Endothelial cell of umbilical vein (primary cell): Measurements from ENCODE around the gene GOLGA1. TPM values are rescaled to one million over a fixed set of nuclear protein-coding genes. Genes with fewer than 3 reads are reported as not detected.

Experiments used
- BruUV-seq: library from RNA; stranded (reverse); fragments of 400-500 nt; replicated peaks from 2 replicates; lab custom pipeline; 2021; lab: Mats Ljungman, UMichigan
- CTCF ChIA-PET: fragments of 300-600, 350-600 bp; sonication (Branson Sonifier 250); formaldehyde crosslinking; loops from one replicate; lab custom pipeline; 2021; ENCODE audit warnings: antibody characterized with exemption, inconsistent platforms; lab: Charles Lee
- POLR2A ChIA-PET: fragments of 300-600, 350-600 bp; sonication (Branson Sonifier 250); formaldehyde crosslinking; loops from one replicate; lab custom pipeline; 2021; ENCODE audit warnings: antibody characterized with exemption, inconsistent platforms; lab: Charles Lee
- DNase-seq: peaks from one replicate; pipeline ENCODE4 v3.0.0-alpha.2; 2011; ENCODE audit warnings: low read depth, low spot score
- FAIRE-seq: peaks from 2 replicates; lab custom pipeline; 2011; peaks lifted over from hg19 to GRCh38; lab: Jason Lieb, UNC
- H2AFZ ChIP-seq: 2 replicates; pipeline ENCODE4 v1.6.0; 2012; ENCODE audit warnings: low read depth, low read length, control low read depth, inconsistent platforms
- H3K27ac ChIP-seq: 2 replicates; pipeline ENCODE4 v1.5.1; 2011; ENCODE audit warnings: low read depth, mild to moderate bottlenecking, control low read depth, low read length, moderate library complexity; ENCODE audit not compliant: insufficient read depth
- H3K27me3 ChIP-seq, 2 experiments: 2 replicates each; pipeline versions ENCODE4 v1.6.0 to v1.6.1; 2011; ENCODE audit warnings: low read length in 2 of 2, mixed read lengths in 1 of 2; ENCODE audit not compliant: control insufficient read depth in 2 of 2, insufficient read depth in 2 of 2
- H3K36me3 ChIP-seq, 2 experiments: 2 replicates in 1 of 2; 3 replicates in 1 of 2; pipeline ENCODE4 v1.5.1; 2011; ENCODE audit warnings: low read length in 2 of 2, mild to moderate bottlenecking in 1 of 2, moderate library complexity in 1 of 2; ENCODE audit not compliant: control insufficient read depth in 2 of 2, insufficient read depth in 2 of 2; ENCODE audit errors: extremely low read depth in 1 of 2
- H3K4me1 ChIP-seq: 3 replicates; pipeline ENCODE4 v1.5.1; 2011; ENCODE audit warnings: mild to moderate bottlenecking, low read length; ENCODE audit not compliant: control insufficient read depth, insufficient read depth; ENCODE audit errors: extremely low read depth
- H3K4me2 ChIP-seq: 2 replicates; pipeline ENCODE4 v1.6.1; 2011; ENCODE audit warnings: low read length, control low read depth, mixed read lengths; ENCODE audit not compliant: insufficient read depth
- H3K4me3 ChIP-seq, 3 experiments: fragments of 200-600 bp in 1 of 3; sonication (generic), shearing (Covaris generic) in 1 of 3; replicated peaks in 1 of 3; 2 replicates each; pipeline ENCODE4 v1.5.1; 2011 to 2016; ENCODE audit warnings: control low read depth in 3 of 3, low read length in 3 of 3, mild to moderate bottlenecking in 2 of 3, inconsistent platforms in 1 of 3, low read depth in 1 of 3, moderate library complexity in 1 of 3; ENCODE audit not compliant: insufficient read depth in 1 of 3
- H3K79me2 ChIP-seq: 2 replicates; pipeline ENCODE4 v1.6.0; 2012; ENCODE audit warnings: low read length, inconsistent platforms; ENCODE audit not compliant: control insufficient read depth, insufficient read depth
- H3K9ac ChIP-seq: replicated peaks from 2 replicates; pipeline ENCODE3; 2011; ENCODE audit warnings: low read length, control low read depth; ENCODE audit not compliant: insufficient read depth; ENCODE audit errors: extremely low read depth
- H3K9me1 ChIP-seq: replicated peaks from 3 replicates; pipeline ENCODE4 v1.6.0; 2011; ENCODE audit warnings: mild to moderate bottlenecking, low read length; ENCODE audit not compliant: control insufficient read depth, insufficient read depth; ENCODE audit errors: extremely low read depth
- H3K9me3 ChIP-seq: replicated peaks from 2 replicates; pipeline ENCODE4 v1.5.1; 2012; ENCODE audit warnings: low read length, inconsistent platforms; ENCODE audit not compliant: control insufficient read depth, insufficient read depth
- H4K20me1 ChIP-seq: replicated peaks from 2 replicates; pipeline ENCODE3; 2011; ENCODE audit warnings: mild to moderate bottlenecking, low read length; ENCODE audit not compliant: control insufficient read depth, insufficient read depth; ENCODE audit errors: extremely low read depth
- EZH2 ChIP-seq: IDR thresholded peaks from 2 replicates; pipeline ENCODE4 v1.6.1; 2012; ENCODE audit warnings: borderline replicate concordance, low read depth, mild to moderate bottlenecking, moderate library complexity, low read length, inconsistent platforms; ENCODE audit not compliant: severe bottlenecking
- FOS ChIP-seq: IDR thresholded peaks from 2 replicates; pipeline ENCODE4 v1.6.1; 2011; ENCODE audit warnings: mild to moderate bottlenecking, low read length, moderate library complexity, borderline replicate concordance; ENCODE audit not compliant: insufficient read depth
- GATA2 ChIP-seq: IDR thresholded peaks from 2 replicates; pipeline ENCODE4 v1.7.0; 2011; ENCODE audit warnings: low read depth, mild to moderate bottlenecking, moderate library complexity, mixed read lengths, low read length; ENCODE audit not compliant: insufficient read length, insufficient read depth
- JUN ChIP-seq: IDR thresholded peaks from 2 replicates; pipeline ENCODE4 v1.6.1; 2011; ENCODE audit warnings: borderline replicate concordance, low read depth; ENCODE audit not compliant: insufficient read length, insufficient read depth
- MYC ChIP-seq: IDR thresholded peaks from one replicate; pipeline ENCODE4 v1.6.1; 2011; ENCODE audit warnings: mild to moderate bottlenecking, low read depth, low read length
- POLR2A ChIP-seq: IDR thresholded peaks from 2 replicates; pipeline ENCODE4 v1.6.1; 2012; ENCODE audit warnings: low read depth, mild to moderate bottlenecking, control low read depth, low read length
- POLR2AphosphoS5 ChIP-seq: IDR thresholded peaks from 2 replicates; pipeline ENCODE4 v1.6.1; 2012; ENCODE audit warnings: low read depth, mild to moderate bottlenecking, control low read depth, low read length, moderate library complexity; ENCODE audit not compliant: insufficient read depth
- dilution Hi-C: fragments of 300-500 bp; cut with MboI; formaldehyde crosslinking; loops from one replicate; pipeline ENCODE4 v1.15.0; 2019; ENCODE audit warnings: low sequenced_read_pairs; ENCODE audit not compliant: extremely low pct_ligation_motif_present
- intact Hi-C: fragments of 100-400 bp; cut with micrococcal nuclease; formaldehyde crosslinking; loops from one replicate; pipeline ENCODE4 v1.10.0; 2022
- polyA plus RNA-seq, 4 experiments: library from polyadenylated mRNA; depleted of rRNA in 3 of 4; stranded (reverse) in 3 of 4; unstranded in 1 of 4; fragments of >200 nt; gene quantifications; 2 replicates each; pipeline versions ENCODE4 v1.2.1 to v1.2.3, GENCODE V29; 2011 to 2012; ENCODE audit warnings: missing spikeins in 1 of 4
- total RNA-seq: library from RNA; stranded (reverse); gene quantifications from 2 replicates; pipeline ENCODE4 v1.2.3, GENCODE V29; 2021
- TF ChIP-seq, protein P1 (sequence below), 2 donors: IDR thresholded peaks; 1 replicate in 1 of 2; 2 replicates in 1 of 2; pipeline ENCODE4 v1.5.1; 2011; ENCODE audit warnings: low read length in 2 of 2, mild to moderate bottlenecking in 2 of 2, moderate library complexity in 2 of 2, control low read depth in 1 of 2, inconsistent platforms in 1 of 2, low read depth in 1 of 2; ENCODE audit not compliant: insufficient read depth in 1 of 2; ENCODE audit errors: extremely low read depth in 1 of 2
- TF ChIP-seq, protein P2 (sequence below): IDR thresholded peaks from 2 replicates; pipeline ENCODE4 v1.6.1; 2011; ENCODE audit not compliant: insufficient read depth, insufficient read length

Gene GOLGA1
- total and polyA plus RNA-seq, 2 donors (not counting 3 experiments of a cell fraction or from before 2014, with no cell fraction given): 13.1 to 19.9 TPM

DNA sequence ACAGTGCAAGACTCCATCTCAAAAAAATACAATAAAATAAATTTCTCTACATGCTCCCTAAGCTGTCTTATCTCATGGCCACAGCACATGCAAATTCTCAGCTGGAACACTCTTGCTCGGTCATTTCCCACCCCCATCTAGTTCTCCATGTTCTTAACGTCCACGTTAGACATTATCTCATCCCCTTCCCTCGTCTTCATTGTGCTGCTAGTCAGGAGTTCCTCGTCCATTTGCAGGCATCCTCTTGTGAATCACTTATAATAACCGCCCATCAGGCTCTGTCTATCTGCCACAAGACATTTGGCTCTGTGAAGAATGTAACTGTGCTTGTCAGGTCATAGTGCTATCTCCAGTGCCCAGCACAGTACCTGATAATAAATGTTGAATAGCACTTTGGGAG is 32.9 kb upstream of the GOLGA1 start:
- intact Hi-C loops (no loop called here), dilution Hi-C loops (no loop called here)
- TF ChIP-seq POLR2AphosphoS5 (no peak), FOS (no peak), EZH2 (no peak), GATA2 (no peak), POLR2A (no peak), JUN (no peak), MYC (no peak)
- TF ChIP-seq, protein P1, sequence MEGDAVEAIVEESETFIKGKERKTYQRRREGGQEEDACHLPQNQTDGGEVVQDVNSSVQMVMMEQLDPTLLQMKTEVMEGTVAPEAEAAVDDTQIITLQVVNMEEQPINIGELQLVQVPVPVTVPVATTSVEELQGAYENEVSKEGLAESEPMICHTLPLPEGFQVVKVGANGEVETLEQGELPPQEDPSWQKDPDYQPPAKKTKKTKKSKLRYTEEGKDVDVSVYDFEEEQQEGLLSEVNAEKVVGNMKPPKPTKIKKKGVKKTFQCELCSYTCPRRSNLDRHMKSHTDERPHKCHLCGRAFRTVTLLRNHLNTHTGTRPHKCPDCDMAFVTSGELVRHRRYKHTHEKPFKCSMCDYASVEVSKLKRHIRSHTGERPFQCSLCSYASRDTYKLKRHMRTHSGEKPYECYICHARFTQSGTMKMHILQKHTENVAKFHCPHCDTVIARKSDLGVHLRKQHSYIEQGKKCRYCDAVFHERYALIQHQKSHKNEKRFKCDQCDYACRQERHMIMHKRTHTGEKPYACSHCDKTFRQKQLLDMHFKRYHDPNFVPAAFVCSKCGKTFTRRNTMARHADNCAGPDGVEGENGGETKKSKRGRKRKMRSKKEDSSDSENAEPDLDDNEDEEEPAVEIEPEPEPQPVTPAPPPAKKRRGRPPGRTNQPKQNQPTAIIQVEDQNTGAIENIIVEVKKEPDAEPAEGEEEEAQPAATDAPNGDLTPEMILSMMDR (IDR thresholded peaks at IDR 0.05; ENCODE audit: extremely low read depth in 1 of 2, insufficient read depth in 1 of 2, low read depth in 1 of 2, low read length in 2 of 2): no peak
- TF ChIP-seq, protein P2, sequence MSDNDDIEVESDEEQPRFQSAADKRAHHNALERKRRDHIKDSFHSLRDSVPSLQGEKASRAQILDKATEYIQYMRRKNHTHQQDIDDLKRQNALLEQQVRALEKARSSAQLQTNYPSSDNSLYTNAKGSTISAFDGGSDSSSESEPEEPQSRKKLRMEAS: no peak
- H3K9me1 ChIP-seq: no peaks in the 10 kb centered on the region
- H3K27me3 ChIP-seq: no peaks in the 10 kb centered on the region
- no peaks in the 10 kb centered on the region for H3K79me2 ChIP-seq
- DNase-seq (no peak), FAIRE-seq (no peak)
- ChIA-PET CTCF (no interaction called here), POLR2A (no interaction called here)
- H2AFZ ChIP-seq: no peak overlapping the region
- H3K4me1 ChIP-seq: peaks cover 2% of the 10 kb centered on the region
- no TSS peak for BruUV-seq
- H3K4me3 ChIP-seq: no peak overlapping the region
- H3K4me2 ChIP-seq: no peak overlapping the region
- no peaks in the 10 kb centered on the region for H3K9me3 ChIP-seq
- H3K27ac ChIP-seq: no peak overlapping the region
- no peaks in the 10 kb centered on the region for H3K36me3 ChIP-seq
- H3K9ac ChIP-seq: no peak overlapping the region
- H4K20me1 ChIP-seq: no peaks in the 10 kb centered on the region
